ENCODE data around the gene HBA1.

GRCh38 chr16:144797-145252 is 31.7 kb upstream of the HBA1 start:
- TF ChIP-seq ZFX (IDR thresholded peaks at IDR 0.05) (no peak), CTCF (conservative IDR thresholded peaks at IDR 0.05) (no peak)

All from C4-2B (cell line).